Stomach (tissue), 4 donors: ENCODE results near the gene MAJIN.

ENCODE experiments used
- CTCF ChIP-seq, 7 experiments: fragments of 450-650 bp in 4 of 7; fragments of 200-600 bp in 3 of 7; sonication (generic) in 3 of 7; IDR thresholded peaks; one replicate each; pipeline ENCODE4 v1.5.1; 2016 to 2019; ENCODE audit warnings: antibody characterized with exemption in 7 of 7, control low read depth in 2 of 7, mild to moderate bottlenecking in 1 of 7
- POLR2A ChIP-seq, 4 donors: fragments of 450-650 bp; IDR thresholded peaks; one replicate each; pipeline ENCODE4 v1.6.1; 2016; ENCODE audit warnings: antibody characterized with exemption in 4 of 4, control low read depth in 2 of 4, mild to moderate bottlenecking in 1 of 4, moderate library complexity in 1 of 4
- POLR2AphosphoS5 ChIP-seq, 3 donors: sonication (generic); formaldehyde crosslinking; IDR thresholded peaks; one replicate each; pipeline ENCODE4 v1.6.1; 2016; ENCODE audit warnings: antibody characterized with exemption in 3 of 3

GRCh38 chr11:65014726-65015227 is 42.9 kb upstream of the MAJIN start:
- no peak for TF ChIP-seq CTCF (IDR thresholded peaks at IDR 0.05)
- no peak for TF ChIP-seq POLR2A (IDR thresholded peaks at IDR 0.05)
- TF ChIP-seq POLR2AphosphoS5 (IDR thresholded peaks at IDR 0.05), result no peak
